HG03097 (cell line): ENCODE measurements around the gene DRD4.

ENCODE experiments used
- ATAC-seq: cut with Tn5 transposase; IDR thresholded peaks from one replicate; pipeline ENCODE4 v1.9.1; 2021; ENCODE audit not compliant: unreplicated experiment, low FRiP score

DRD4 gene

GRCh38 chr11:636511-637332 is at the start of gene DRD4:
Gene DRD4, plus strand, starts transcription at chr11:637269. Its CDS starts 36 bp downstream, at chr11:637305.
- ATAC-seq = no peak

- no peak for ATAC-seq
These were observed 49.5 kb upstream of the DRD4 start for GRCh38 chr11:587546-587945.

- no peak for ATAC-seq
These were observed 49.1 kb upstream of the DRD4 start for GRCh38 chr11:587978-588380.

- no peak for ATAC-seq
These were observed 47.3 kb upstream of the DRD4 start for GRCh38 chr11:589798-590197.

GRCh38 chr11:590997-591396 is 46.1 kb upstream of the DRD4 start:
- ATAC-seq = no peak

GRCh38 chr11:592501-592900 is 44.6 kb upstream of the DRD4 start:
- no peak for ATAC-seq

GRCh38 chr11:592918-593317 is 44.2 kb upstream of the DRD4 start:
- ATAC-seq = no peak

- ATAC-seq = no peak
These were observed 43.7 kb upstream of the DRD4 start for GRCh38 chr11:593347-593746.

- no peak for ATAC-seq
These were observed 41.7 kb upstream of the DRD4 start for GRCh38 chr11:595400-595799.

- ATAC-seq = no peak
These were observed 40.7 kb upstream of the DRD4 start for GRCh38 chr11:596374-596773.

GRCh38 chr11:597166-597725 is 39.8 kb upstream of the DRD4 start:
- ATAC-seq = no peak

GRCh38 chr11:598005-598680 is 38.9 kb upstream of the DRD4 start:
- ATAC-seq = no peak

- no peak for ATAC-seq
These were observed 35.4 kb upstream of the DRD4 start for GRCh38 chr11:601573-602245.

GRCh38 chr11:603154-603553 is 33.9 kb upstream of the DRD4 start:
- no peak for ATAC-seq

- no peak for ATAC-seq
These were observed 31.6 kb upstream of the DRD4 start for GRCh38 chr11:605286-606129.

GRCh38 chr11:606245-606644 is 30.8 kb upstream of the DRD4 start:
- no peak for ATAC-seq

- no peak for ATAC-seq
These were observed 29.9 kb upstream of the DRD4 start for GRCh38 chr11:607020-607780.

- ATAC-seq = no peak
These were observed 29.0 kb upstream of the DRD4 start for GRCh38 chr11:607971-608659.

- ATAC-seq = no peak
These were observed 28.2 kb upstream of the DRD4 start for GRCh38 chr11:608791-609251.
